NOMO-1 (cell line): Measurements from ENCODE around the gene PLCH1.

Experiments used
- DNase-seq, 2 experiments: peaks; one replicate each; lab custom pipeline; 2025; ENCODE audit not compliant: unreplicated experiment in 2 of 2; lab: John Stamatoyannopoulos, UW

The PLCH1 gene

GRCh38 chr3:155391551-155391958, 353.3 kb downstream of the PLCH1 start:
- DNase-seq = no peak

GRCh38 chr3:155391104-155391503, 353.8 kb downstream of the PLCH1 start:
- DNase-seq = no peak

- DNase-seq = no peak
Measured at GRCh38 chr3:155390351-155390750, 354.5 kb downstream of the PLCH1 start.

GRCh38 chr3:155388417-155388816, 356.5 kb downstream of the PLCH1 start:
- no peak for DNase-seq

GRCh38 chr3:155387571-155387970, 357.3 kb downstream of the PLCH1 start:
- no peak for DNase-seq

GRCh38 chr3:155386919-155387318, 358.0 kb downstream of the PLCH1 start:
- DNase-seq = peak; percentile 34 to 56

- DNase-seq = no peak
Measured at GRCh38 chr3:155385896-155386625, 358.8 kb downstream of the PLCH1 start.

- peak in 1 of 2 experiments; percentile 18 for DNase-seq
Measured at GRCh38 chr3:155382396-155383042, 362.4 kb downstream of the PLCH1 start.

GRCh38 chr3:155377847-155378246, 367.0 kb downstream of the PLCH1 start:
- DNase-seq = no peak

GRCh38 chr3:155377071-155377470, 367.8 kb downstream of the PLCH1 start:
- peak; percentile 5 to 30 for DNase-seq

- no peak for DNase-seq
Measured at GRCh38 chr3:155372281-155372680, 372.6 kb downstream of the PLCH1 start.

- no peak for DNase-seq
Measured at GRCh38 chr3:155370764-155371503, 373.9 kb downstream of the PLCH1 start.

GRCh38 chr3:155370198-155370597, 374.7 kb downstream of the PLCH1 start:
- DNase-seq = no peak

- no peak for DNase-seq
Measured at GRCh38 chr3:155369735-155370134, 375.1 kb downstream of the PLCH1 start.

- DNase-seq = no peak
Measured at GRCh38 chr3:155369244-155369643, 375.6 kb downstream of the PLCH1 start.

- no peak for DNase-seq
Measured at GRCh38 chr3:155368786-155369185, 376.1 kb downstream of the PLCH1 start.

- DNase-seq = no peak
Measured at GRCh38 chr3:155367506-155367905, 377.4 kb downstream of the PLCH1 start.

GRCh38 chr3:155365178-155365783, 379.6 kb downstream of the PLCH1 start:
- DNase-seq = no peak

- no peak for DNase-seq
Measured at GRCh38 chr3:155364492-155364891, 380.4 kb downstream of the PLCH1 start.

GRCh38 chr3:155363690-155364070, 381.2 kb downstream of the PLCH1 start:
- DNase-seq = no peak
